Spleen (tissue), 11 donors: ENCODE measurements around the gene EYS. TPM values are rescaled to one million over a fixed set of nuclear protein-coding genes. Genes with fewer than 3 reads are reported as not detected.

Experiments used
- DNase-seq: peaks from one replicate; pipeline ENCODE4 v3.0.0-alpha.2; 2020
- H3K27ac ChIP-seq, 8 donors: fragments of 200-600 bp; sonication (generic) in 7 of 8; 1 replicate in 4 of 8; 2 replicates in 4 of 8; pipeline versions ENCODE4 v1.5.0 to v1.8.0; 2016 to 2021; ENCODE audit warnings: inconsistent platforms in 4 of 8, mild to moderate bottlenecking in 4 of 8, moderate library complexity in 1 of 8
- H3K27me3 ChIP-seq, 7 donors: fragments of 200-600 bp; sonication (generic) in 6 of 7; replicated peaks in 1 of 7; 1 replicate in 4 of 7; 2 replicates in 3 of 7; pipeline versions ENCODE4 v1.5.0 to v1.8.0; 2016 to 2021; ENCODE audit warnings: inconsistent platforms in 3 of 7, mild to moderate bottlenecking in 1 of 7
- H3K36me3 ChIP-seq, 6 donors: fragments of 200-600 bp; sonication (generic) in 5 of 6; 1 replicate in 4 of 6; 2 replicates in 2 of 6; pipeline versions ENCODE4 v1.5.0 to v1.8.0; 2016 to 2021; ENCODE audit warnings: inconsistent platforms in 2 of 6
- H3K4me1 ChIP-seq, 6 donors: fragments of 200-600 bp; sonication (generic) in 5 of 6; 1 replicate in 3 of 6; 2 replicates in 3 of 6; pipeline versions ENCODE4 v1.5.0 to v1.8.0; 2016 to 2021; ENCODE audit warnings: inconsistent platforms in 3 of 6
- H3K4me3 ChIP-seq, 8 donors: fragments of 200-600 bp; sonication (generic) in 7 of 8; 1 replicate in 4 of 8; 2 replicates in 4 of 8; pipeline versions ENCODE4 v1.5.0 to v1.8.0; 2016 to 2021; ENCODE audit warnings: inconsistent platforms in 4 of 8, mild to moderate bottlenecking in 4 of 8, moderate library complexity in 2 of 8
- H3K9me3 ChIP-seq, 8 donors: fragments of 200-600 bp; sonication (generic) in 7 of 8; 1 replicate in 4 of 8; 2 replicates in 4 of 8; pipeline versions ENCODE4 v1.5.0 to v1.8.0; 2016 to 2021; ENCODE audit warnings: inconsistent platforms in 4 of 8
- CTCF ChIP-seq, 11 experiments: fragments of 200-600 bp in 7 of 11; fragments of 450-650 bp in 4 of 11; sonication (generic) in 4 of 11; IDR thresholded peaks in 8 of 11; conservative IDR thresholded peaks in 3 of 11; 1 replicate in 7 of 11; 2 replicates in 4 of 11; pipeline versions ENCODE4 v1.4.0 to v1.8.0; 2016 to 2021; ENCODE audit warnings: antibody characterized with exemption in 11 of 11, inconsistent platforms in 4 of 11, mild to moderate bottlenecking in 1 of 11
- POLR2A ChIP-seq, 3 donors: fragments of 450-650 bp; IDR thresholded peaks; one replicate each; pipeline ENCODE4 v1.5.1; 2017; ENCODE audit warnings: antibody characterized with exemption in 3 of 3, mild to moderate bottlenecking in 1 of 3
- POLR2AphosphoS5 ChIP-seq, 3 donors: sonication (generic); formaldehyde crosslinking; IDR thresholded peaks; one replicate each; pipeline ENCODE4 v1.5.1; 2017; ENCODE audit warnings: antibody characterized with exemption in 3 of 3
- WGBS, 5 donors: extraction: QIAGEN DNeasy Blood & Tissue Kit in 3 of 5; methylation state at CpG; one replicate each; pipeline versions ENCODE4 v1.1.5 to v1.1.7; 2013 to 2018; 5-methylcytosine and 5-hydroxymethylcytosine counted together
- intact Hi-C: fragments of 100-400 bp; cut with DNase I; formaldehyde crosslinking; loops from one replicate; pipeline ENCODE4 v1.15.0; 2023; ENCODE audit warnings: low total_unique reads
- polyA plus RNA-seq, 3 donors: library from polyadenylated mRNA; stranded (reverse); fragments of 200-250 nt; gene quantifications; one replicate each; pipeline ENCODE4 v1.2.1, GENCODE V29; 2013
- total RNA-seq, 7 donors: library from RNA; depleted of rRNA in 3 of 7; stranded (reverse); fragments of >200 nt in 3 of 7; fragmentation: NEBNext Ultra II Directional in 4 of 7; extraction: Animal tissue kit (Norgen Biotek cat#: 25700) in 4 of 7; gene quantifications; one replicate each; pipeline versions ENCODE4 v1.1.0 to v1.2.1, GENCODE V29; 2016 to 2021
- donor health status: healthy with polysubstance abuse.
- donor health status: DM: no; HTN: no; CAD: no; lungs with moderate emphysema.
- donor health status: DM: no; HTN: no; CAD: no.
- donor health status: Bipolar disorder and iron deficiency.
- donor health status: healthy.
- donor health status: DM: no; HTN: no; CAD: no.
- donor health status: DM: yes; HTN: yes; CAD: no.

The EYS gene
- total and polyA plus RNA-seq, 10 donors: under 0.01 to 0.72 (median 0.28) TPM; not detected in 5

GRCh38 chr6:63750400-63750799 lies 1956.6 kb downstream of the EYS start:
- TF ChIP-seq POLR2A (IDR thresholded peaks at IDR 0.05) (no peak), CTCF (IDR thresholded peaks at IDR 0.05 in 8 of 11, conservative IDR thresholded peaks at IDR 0.05 in 3 of 11) (no peak), POLR2AphosphoS5 (IDR thresholded peaks at IDR 0.05) (no peak)
- no peaks in the 10 kb centered on the region for H3K27me3 ChIP-seq
- no peak overlapping the region for H3K27ac ChIP-seq
- no peak overlapping the region for H3K4me3 ChIP-seq
- no peaks in the 10 kb centered on the region for H3K36me3 ChIP-seq
- WGBS, 5 donors: 87 to 100% (median 98%) methylated on average over 2 of the region's 2 CpGs
- no peak for DNase-seq
- intact Hi-C loops: no loop called here
- peaks cover 0 to 14% (median 0%) of the 10 kb centered on the region in 8 donors for H3K9me3 ChIP-seq
- H3K4me1 ChIP-seq: no peaks in the 10 kb centered on the region

GRCh38 chr6:63745784-63746183 lies 1961.2 kb downstream of the EYS start:
- intact Hi-C loops: no loop called here

GRCh38 chr6:63744810-63745209 lies 1962.2 kb downstream of the EYS start:
- WGBS, 5 donors: 85 to 94% (median 91%) methylated on average over 4 of the region's 4 CpGs
- intact Hi-C loops: no loop called here
- H3K27me3 ChIP-seq: no peaks in the 10 kb centered on the region
- H3K27ac ChIP-seq: no peak overlapping the region
- H3K4me3 ChIP-seq: no peak overlapping the region
- no peak for DNase-seq
- no peaks in the 10 kb centered on the region for H3K36me3 ChIP-seq
- peaks cover 0 to 9% (median 0%) of the 10 kb centered on the region in 8 donors for H3K9me3 ChIP-seq
- no peaks in the 10 kb centered on the region for H3K4me1 ChIP-seq
- no peak for TF ChIP-seq POLR2AphosphoS5 (IDR thresholded peaks at IDR 0.05)
- no peak for TF ChIP-seq POLR2A (IDR thresholded peaks at IDR 0.05)
- TF ChIP-seq CTCF (IDR thresholded peaks at IDR 0.05 in 8 of 11, conservative IDR thresholded peaks at IDR 0.05 in 3 of 11): no peak

More at GRCh38 chr6:63745784-63746183, 1961.2 kb downstream of the EYS start:
- H3K4me3 ChIP-seq: no peak overlapping the region
- no peaks in the 10 kb centered on the region for H3K27me3 ChIP-seq
- DNase-seq: no peak
- H3K4me1 ChIP-seq: no peaks in the 10 kb centered on the region
- H3K36me3 ChIP-seq: no peaks in the 10 kb centered on the region
- peaks cover 0 to 9% (median 0%) of the 10 kb centered on the region in 8 donors for H3K9me3 ChIP-seq
- H3K27ac ChIP-seq: no peak overlapping the region
- no peak for TF ChIP-seq POLR2AphosphoS5 (IDR thresholded peaks at IDR 0.05)
- TF ChIP-seq POLR2A (IDR thresholded peaks at IDR 0.05): no peak
- no peak for TF ChIP-seq CTCF (IDR thresholded peaks at IDR 0.05 in 8 of 11, conservative IDR thresholded peaks at IDR 0.05 in 3 of 11)

- DNase-seq: no peak
- H3K27me3 ChIP-seq: no peaks in the 10 kb centered on the region
- intact Hi-C loops: no loop called here
- no peak overlapping the region for H3K4me3 ChIP-seq
- no peaks in the 10 kb centered on the region for H3K36me3 ChIP-seq
- TF ChIP-seq POLR2AphosphoS5 (IDR thresholded peaks at IDR 0.05) (no peak), POLR2A (IDR thresholded peaks at IDR 0.05) (no peak), CTCF (IDR thresholded peaks at IDR 0.05 in 8 of 11, conservative IDR thresholded peaks at IDR 0.05 in 3 of 11) (no peak)
- no peaks in the 10 kb centered on the region for H3K4me1 ChIP-seq
- peaks cover 0 to 9% (median 0%) of the 10 kb centered on the region in 8 donors for H3K9me3 ChIP-seq
- H3K27ac ChIP-seq: no peak overlapping the region
Measured at GRCh38 chr6:63743691-63744090, 1963.3 kb downstream of the EYS start.
